GM10248 (cell line): ENCODE results near the gene BRMS1L.

Experiments used
- CTCF ChIA-PET: fragments of 300-600 bp; sonication (Branson Sonifier 250); formaldehyde crosslinking; extraction: SDS; loops from one replicate; lab custom pipeline; 2021; ENCODE audit warnings: antibody characterized with exemption; lab: Yijun Ruan, JAX
- POLR2A ChIA-PET: fragments of 350-650 bp; sonication (Branson Sonifier 250); formaldehyde crosslinking; extraction: SDS; loops from one replicate; lab custom pipeline; 2020; ENCODE audit warnings: antibody characterized with exemption; lab: Yijun Ruan, JAX
- DNase-seq: peaks from one replicate; pipeline ENCODE4 v3.0.0; 2012; ENCODE audit errors: extremely low spot score
- CTCF ChIP-seq: IDR thresholded peaks from 2 replicates; pipeline ENCODE4 v1.5.1; 2012; ENCODE audit warnings: mild to moderate bottlenecking, low read depth; ENCODE audit errors: extremely low read depth, missing control alignments, control extremely low read depth

The BRMS1L gene

GRCh38 chr14:35865611-35866324 is 39.6 kb downstream of the BRMS1L start:
- no peak for DNase-seq
- no peak for TF ChIP-seq CTCF
- ChIA-PET POLR2A (no interaction called here), CTCF (interaction anchor here (1.2 to 2.4 kb wide), 2 partner anchors 13 to 18 kb away, joined by 3 to 9 read pairs; no protein-coding TSS in a partner anchor)

- DNase-seq, result no peak
- CTCF ChIA-PET, result interaction anchor here (1.2 to 2.4 kb wide), 2 partner anchors 12 to 17 kb away, joined by 3 to 9 read pairs; no protein-coding TSS in a partner anchor
- POLR2A ChIA-PET, result no interaction called here
- no peak for TF ChIP-seq CTCF
These were observed 40.6 kb downstream of the BRMS1L start for GRCh38 chr14:35866595-35867279.

- TF ChIP-seq CTCF, result no peak
- CTCF ChIA-PET, result interaction anchor here (1.2 to 2.4 kb wide), 2 partner anchors 12 to 16 kb away, joined by 3 to 9 read pairs; no protein-coding TSS in a partner anchor
These were observed 41.1 kb downstream of the BRMS1L start for GRCh38 chr14:35867280-35867629.

GRCh38 chr14:35875296-35875695 is 49.2 kb downstream of the BRMS1L start:
- TF ChIP-seq CTCF, result no peak
- CTCF ChIA-PET, result interaction anchor here (0.8 kb wide), 1 partner anchor 9 kb away, joined by 3 read pairs; no protein-coding TSS in a partner anchor
- no peak for DNase-seq
- POLR2A ChIA-PET, result no interaction called here

More at GRCh38 chr14:35867280-35867629, 41.1 kb downstream of the BRMS1L start:
- no peak for DNase-seq
- POLR2A ChIA-PET, result no interaction called here

GRCh38 chr14:35877276-35877675 is 51.1 kb downstream of the BRMS1L start:
- ChIA-PET CTCF (interaction anchor here (7.6 kb wide), 1 partner anchor 192 kb away, joined by 105 read pairs; no protein-coding TSS in a partner anchor), POLR2A (no interaction called here)
- no peak for TF ChIP-seq CTCF
- DNase-seq, result no peak

GRCh38 chr14:35878272-35879150 is 52.4 kb downstream of the BRMS1L start:
- DNase-seq, result no peak
- ChIA-PET CTCF (interaction anchor here (1.8 to 7.6 kb wide), 2 partner anchors 11 to 191 kb away, joined by 9 to 105 read pairs; no protein-coding TSS in a partner anchor), POLR2A (no interaction called here)
- TF ChIP-seq CTCF, result no peak
